CD14-positive monocyte (primary cell): Measurements from ENCODE around the gene IL1RAPL1. TPM values are rescaled to one million over a fixed set of nuclear protein-coding genes. Genes with fewer than 3 reads are reported as not detected.

ENCODE experiments used
- DNase-seq, 3 donors: peaks; one replicate each; pipeline ENCODE4 v3.0.0-alpha.2; 2011 to 2022
- H2AFZ ChIP-seq: 2 replicates; pipeline ENCODE4 v1.6.0; 2012; ENCODE audit warnings: mild to moderate bottlenecking, low read depth, low read length, inconsistent platforms; ENCODE audit not compliant: insufficient read depth, poor library complexity, severe bottlenecking
- H3K27ac ChIP-seq, 2 donors: 1 replicate in 1 of 2; 2 replicates in 1 of 2; pipeline ENCODE4 v1.5.1; 2012 to 2013; ENCODE audit warnings: low read length in 2 of 2, control low read depth in 1 of 2, inconsistent platforms in 1 of 2, low read depth in 1 of 2, mild to moderate bottlenecking in 1 of 2
- H3K27me3 ChIP-seq, 2 donors: one replicate each; pipeline versions ENCODE4 v1.6.0 to v1.6.1; 2011 to 2013; ENCODE audit warnings: low read length in 2 of 2; ENCODE audit not compliant: control insufficient read depth in 2 of 2, insufficient read depth in 2 of 2
- H3K36me3 ChIP-seq, 2 donors: replicated peaks in 1 of 2; 1 replicate in 1 of 2; 2 replicates in 1 of 2; pipeline versions ENCODE4 v1.5.1 to v1.6.1; 2012 to 2013; ENCODE audit warnings: low read length in 2 of 2, control low read depth in 1 of 2, inconsistent platforms in 1 of 2, mild to moderate bottlenecking in 1 of 2; ENCODE audit not compliant: insufficient read depth in 2 of 2, control insufficient read depth in 1 of 2
- H3K4me1 ChIP-seq, 2 donors: 1 replicate in 1 of 2; 2 replicates in 1 of 2; pipeline versions ENCODE4 v1.5.1 to v1.6.1; 2012 to 2013; ENCODE audit warnings: low read length in 2 of 2, control low read depth in 1 of 2, inconsistent platforms in 1 of 2, mild to moderate bottlenecking in 1 of 2, moderate library complexity in 1 of 2; ENCODE audit not compliant: insufficient read depth in 2 of 2, control insufficient read depth in 1 of 2
- H3K4me2 ChIP-seq: replicated peaks from 2 replicates; pipeline ENCODE3; 2012; ENCODE audit warnings: low read length, moderate library complexity, mild to moderate bottlenecking; ENCODE audit not compliant: poor library complexity, severe bottlenecking; ENCODE audit errors: extremely low read depth
- H3K4me3 ChIP-seq, 3 experiments: fragments of 200-600 bp in 1 of 3; sonication (generic) in 1 of 3; replicated peaks in 1 of 3; 1 replicate in 2 of 3; 2 replicates in 1 of 3; pipeline ENCODE4 v1.5.1; 2011 to 2013; ENCODE audit warnings: low read length in 3 of 3, mild to moderate bottlenecking in 3 of 3, control low read depth in 2 of 3, low read depth in 2 of 3, inconsistent platforms in 1 of 3, moderate library complexity in 1 of 3
- H3K79me2 ChIP-seq: 2 replicates; pipeline ENCODE4 v1.6.0; 2012; ENCODE audit warnings: mild to moderate bottlenecking, control low read depth, inconsistent platforms, low read length, moderate library complexity; ENCODE audit not compliant: insufficient read depth
- H3K9ac ChIP-seq: 2 replicates; pipeline ENCODE4 v1.6.0; 2017; ENCODE audit warnings: low read length, mild to moderate bottlenecking; ENCODE audit not compliant: insufficient read depth, poor library complexity, severe bottlenecking
- H3K9me3 ChIP-seq, 2 donors: replicated peaks in 1 of 2; 1 replicate in 1 of 2; 2 replicates in 1 of 2; pipeline versions ENCODE4 v1.5.1 to v1.6.1; 2012 to 2013; ENCODE audit warnings: low read length in 2 of 2, control low read depth in 1 of 2; ENCODE audit not compliant: control insufficient read depth in 1 of 2, insufficient read depth in 1 of 2
- H4K20me1 ChIP-seq: 2 replicates; pipeline ENCODE4 v1.6.0; 2012; ENCODE audit warnings: mild to moderate bottlenecking, low read length, control low read depth, moderate library complexity; ENCODE audit not compliant: insufficient read depth
- H3K27ac Mint-ChIP-seq, 7 donors: one replicate each; pipeline ENCODE4 v1.8.0; 2020; ENCODE audit warnings: mild to moderate bottlenecking in 7 of 7, mixed read lengths in 7 of 7, moderate library complexity in 6 of 7, inconsistent platforms in 2 of 7
- H3K27me3 Mint-ChIP-seq, 3 donors: one replicate each; pipeline ENCODE4 v1.8.0; 2021 to 2022; ENCODE audit warnings: low read depth in 3 of 3, mild to moderate bottlenecking in 3 of 3, mixed read lengths in 3 of 3, moderate library complexity in 3 of 3, inconsistent platforms in 1 of 3
- H3K36me3 Mint-ChIP-seq, 2 donors: one replicate each; pipeline ENCODE4 v1.8.0; 2020; ENCODE audit warnings: mixed read lengths in 2 of 2, inconsistent platforms in 1 of 2, mild to moderate bottlenecking in 1 of 2
- H3K4me1 Mint-ChIP-seq: one replicate; pipeline ENCODE4 v1.8.0; 2020; ENCODE audit warnings: mild to moderate bottlenecking, mixed read lengths
- H3K4me3 Mint-ChIP-seq, 2 donors: one replicate each; pipeline ENCODE4 v1.8.0; 2020; ENCODE audit warnings: mild to moderate bottlenecking in 2 of 2, mixed read lengths in 2 of 2, moderate library complexity in 1 of 2
- H3K9me3 Mint-ChIP-seq, 7 donors: one replicate each; pipeline ENCODE4 v1.8.0; 2020 to 2022; ENCODE audit warnings: mixed read lengths in 7 of 7, mild to moderate bottlenecking in 6 of 7, moderate library complexity in 6 of 7, inconsistent platforms in 2 of 7
- WGBS: methylation state at CpG from one replicate; pipeline ENCODE4 v1.1.5; 2013; ENCODE audit warnings: missing lambda C conversion rate; ENCODE audit not compliant: insufficient coverage; 5-methylcytosine and 5-hydroxymethylcytosine counted together
- intact Hi-C, 2 donors: fragments of 100-400 bp; cut with micrococcal nuclease; formaldehyde crosslinking; loops; one replicate each; pipeline versions ENCODE4 v1.15.0 to v1.15.1; 2023
- polyA plus RNA-seq, 3 donors: library from polyadenylated mRNA; depleted of rRNA in 1 of 3; unstranded in 2 of 3; stranded (reverse) in 1 of 3; fragments of 300-500 nt in 2 of 3; fragments of >200 nt in 1 of 3; fragmentation: Illumina TruSeq in 2 of 3; gene quantifications; 1 replicate in 2 of 3; 2 replicates in 1 of 3; pipeline ENCODE4 v1.2.3, GENCODE V29; 2012 to 2021
- TF ChIP-seq, protein P1 (sequence below): fragments of 200-600 bp; IDR thresholded peaks from one replicate; pipeline ENCODE4 v1.8.0; 2022; ENCODE audit warnings: antibody characterized with exemption, mild to moderate bottlenecking

The IL1RAPL1 gene
- polyA plus RNA-seq, 3 donors, result not detected

DNA sequence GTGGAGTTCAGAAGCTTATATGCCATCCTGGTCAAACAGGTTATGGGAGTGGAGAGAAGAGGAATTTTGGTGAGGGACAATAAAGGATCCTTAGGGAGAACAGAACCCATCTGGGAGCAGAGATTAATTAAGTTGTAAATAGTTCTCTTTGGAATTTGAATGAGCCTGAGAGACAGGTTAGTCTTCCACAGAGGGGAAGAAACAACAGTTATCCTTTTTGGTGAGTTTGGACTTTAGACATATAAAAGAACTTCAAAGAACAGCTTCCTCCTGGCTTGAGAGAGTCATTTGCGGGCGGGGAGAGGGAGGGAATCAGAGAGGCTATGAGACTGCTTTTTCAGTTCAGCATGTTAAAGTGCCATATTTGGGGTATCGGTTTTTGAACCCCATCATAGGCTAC, 834.8 kb downstream of the IL1RAPL1 start:
- DNase-seq, result no peak
- no peaks in the 10 kb centered on the region for H3K79me2 ChIP-seq
- no peaks in the 10 kb centered on the region for H3K27me3 ChIP-seq
- no peaks in the 10 kb centered on the region for H3K4me1 ChIP-seq
- TF ChIP-seq, protein P1, sequence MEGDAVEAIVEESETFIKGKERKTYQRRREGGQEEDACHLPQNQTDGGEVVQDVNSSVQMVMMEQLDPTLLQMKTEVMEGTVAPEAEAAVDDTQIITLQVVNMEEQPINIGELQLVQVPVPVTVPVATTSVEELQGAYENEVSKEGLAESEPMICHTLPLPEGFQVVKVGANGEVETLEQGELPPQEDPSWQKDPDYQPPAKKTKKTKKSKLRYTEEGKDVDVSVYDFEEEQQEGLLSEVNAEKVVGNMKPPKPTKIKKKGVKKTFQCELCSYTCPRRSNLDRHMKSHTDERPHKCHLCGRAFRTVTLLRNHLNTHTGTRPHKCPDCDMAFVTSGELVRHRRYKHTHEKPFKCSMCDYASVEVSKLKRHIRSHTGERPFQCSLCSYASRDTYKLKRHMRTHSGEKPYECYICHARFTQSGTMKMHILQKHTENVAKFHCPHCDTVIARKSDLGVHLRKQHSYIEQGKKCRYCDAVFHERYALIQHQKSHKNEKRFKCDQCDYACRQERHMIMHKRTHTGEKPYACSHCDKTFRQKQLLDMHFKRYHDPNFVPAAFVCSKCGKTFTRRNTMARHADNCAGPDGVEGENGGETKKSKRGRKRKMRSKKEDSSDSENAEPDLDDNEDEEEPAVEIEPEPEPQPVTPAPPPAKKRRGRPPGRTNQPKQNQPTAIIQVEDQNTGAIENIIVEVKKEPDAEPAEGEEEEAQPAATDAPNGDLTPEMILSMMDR, result no peak
- H2AFZ ChIP-seq, result no peak overlapping the region
- WGBS, result no CpG with 5 or more reads among the region's 3 CpGs
- no peaks in the 10 kb centered on the region for H3K9me3 ChIP-seq
- Mint-ChIP-seq H3K4me1 (no peaks in the 10 kb centered on the region), H3K4me3 (no peak overlapping the region), H3K27ac (no peak overlapping the region), H3K9me3 (peaks cover 0 to 8% (median 0%) of the 10 kb centered on the region in 7 donors), H3K27me3 (no peaks in the 10 kb centered on the region), H3K36me3 (no peaks in the 10 kb centered on the region)
- no peaks in the 10 kb centered on the region for H3K36me3 ChIP-seq
- H3K9ac ChIP-seq, result no peak overlapping the region
- intact Hi-C loops, result no loop called here
- no peak overlapping the region for H3K4me2 ChIP-seq
- no peak overlapping the region for H3K4me3 ChIP-seq
- H3K27ac ChIP-seq, result no peak overlapping the region
- no peaks in the 10 kb centered on the region for H4K20me1 ChIP-seq

DNA sequence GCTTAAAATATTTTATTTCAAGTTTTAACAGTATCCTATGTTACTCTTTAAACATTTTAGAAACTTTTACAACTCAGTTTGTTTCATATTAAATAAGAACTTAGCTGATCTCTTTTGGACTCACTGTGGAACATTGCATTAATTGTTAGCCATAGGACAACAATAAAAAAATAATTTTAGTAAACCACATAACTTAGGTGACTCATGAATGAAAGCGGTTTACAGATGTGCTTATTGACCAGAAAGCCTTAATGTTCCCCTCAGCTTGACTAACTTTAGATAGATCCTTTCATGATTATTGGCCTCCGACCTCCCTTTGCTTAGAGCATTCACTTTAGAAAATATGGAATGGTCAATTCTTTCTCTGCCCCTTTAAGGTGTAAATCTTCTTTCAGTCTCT, 844.6 kb downstream of the IL1RAPL1 start:
- Histone ChIP-seq H3K9ac (no peak overlapping the region), H3K36me3 (no peaks in the 10 kb centered on the region), H3K4me1 (no peaks in the 10 kb centered on the region), H3K9me3 (no peaks in the 10 kb centered on the region), H3K4me3 (no peak overlapping the region), H3K27ac (no peak overlapping the region), H3K4me2 (no peak overlapping the region), H4K20me1 (no peaks in the 10 kb centered on the region), H2AFZ (no peak overlapping the region), H3K27me3 (no peaks in the 10 kb centered on the region), H3K79me2 (no peaks in the 10 kb centered on the region)
- TF ChIP-seq, protein P1, result no peak
- WGBS, result no CpG with 5 or more reads among the region's 2 CpGs
- intact Hi-C loops, result no loop called here
- H3K36me3 Mint-ChIP-seq, result no peaks in the 10 kb centered on the region
- H3K27me3 Mint-ChIP-seq, result peaks cover 0 to 1% (median 0%) of the 10 kb centered on the region in 3 donors
- no peak for DNase-seq
- H3K4me3 Mint-ChIP-seq, result no peak overlapping the region
- no peaks in the 10 kb centered on the region for H3K4me1 Mint-ChIP-seq
- H3K9me3 Mint-ChIP-seq, result peaks cover 0 to 5% (median 0%) of the 10 kb centered on the region in 7 donors
- no peak overlapping the region for H3K27ac Mint-ChIP-seq
